Fibroblast of mammary gland (primary cell): ENCODE data around the gene AKAP10.
A peak's percentile ranks its signal among the peaks of the same experiment; 100 is the strongest.

Source experiments
- DNase-seq: peaks from one replicate; pipeline ENCODE4 v3.0.0-alpha.2; 2010; ENCODE audit warnings: low read depth
- H3K4me3 ChIP-seq: 2 replicates; pipeline ENCODE4 v1.5.1; 2011; ENCODE audit warnings: low read depth, mild to moderate bottlenecking, low read length, moderate library complexity; ENCODE audit not compliant: control insufficient read depth
- CTCF ChIP-seq: conservative IDR thresholded peaks from 2 replicates; pipeline ENCODE4 v1.5.1; 2011; ENCODE audit warnings: low read depth, low read length, inconsistent platforms; ENCODE audit not compliant: control insufficient read depth, insufficient read depth

The AKAP10 gene

DNA sequence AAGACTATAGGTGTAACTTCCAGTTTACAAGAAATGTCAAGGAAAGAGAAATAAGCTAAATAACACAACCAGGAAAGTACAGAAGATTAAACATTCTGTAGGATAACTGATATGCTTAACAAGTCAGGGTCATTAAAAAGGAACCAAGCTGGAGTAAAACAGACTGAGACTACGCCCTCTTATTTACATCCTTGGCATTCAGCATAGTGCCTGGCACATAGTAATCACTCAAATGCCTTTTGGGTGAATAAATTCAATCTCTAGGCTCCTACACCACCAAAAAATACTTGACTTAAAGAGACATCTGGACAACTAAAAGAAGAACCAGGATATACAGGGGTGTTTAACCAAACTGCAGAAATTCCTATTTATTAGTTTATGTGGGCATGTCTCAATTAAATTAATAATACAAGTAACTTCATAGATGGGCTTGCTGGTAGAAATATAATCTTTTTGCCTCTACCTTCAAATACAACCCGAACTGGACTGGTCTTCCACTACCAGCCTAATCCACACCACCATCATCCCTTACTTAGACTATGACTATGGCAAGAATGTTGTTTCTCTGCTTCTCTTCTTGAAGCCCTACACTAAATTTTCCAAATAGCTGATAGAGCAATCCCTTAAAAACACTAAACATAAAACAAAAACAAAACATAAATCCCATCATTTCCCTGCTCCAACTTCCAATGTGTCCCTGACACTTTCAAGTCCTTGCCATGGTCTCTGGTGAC is 62.2 kb downstream of the AKAP10 start:
- TF ChIP-seq CTCF = no peak
- no peak for DNase-seq
- no peak overlapping the region for H3K4me3 ChIP-seq

- DNase-seq = no peak
- no peak for TF ChIP-seq CTCF
- H3K4me3 ChIP-seq = no peak overlapping the region
Measured at GRCh38 chr17:19911033-19911432, 66.6 kb downstream of the AKAP10 start.

GRCh38 chr17:19909139-19909538 is 68.5 kb downstream of the AKAP10 start:
- TF ChIP-seq CTCF = no peak
- H3K4me3 ChIP-seq = no peak overlapping the region
- DNase-seq = no peak

- TF ChIP-seq CTCF = no peak
- H3K4me3 ChIP-seq = no peak overlapping the region
- DNase-seq = no peak
Measured at GRCh38 chr17:19905502-19905901, 72.1 kb downstream of the AKAP10 start.

DNA sequence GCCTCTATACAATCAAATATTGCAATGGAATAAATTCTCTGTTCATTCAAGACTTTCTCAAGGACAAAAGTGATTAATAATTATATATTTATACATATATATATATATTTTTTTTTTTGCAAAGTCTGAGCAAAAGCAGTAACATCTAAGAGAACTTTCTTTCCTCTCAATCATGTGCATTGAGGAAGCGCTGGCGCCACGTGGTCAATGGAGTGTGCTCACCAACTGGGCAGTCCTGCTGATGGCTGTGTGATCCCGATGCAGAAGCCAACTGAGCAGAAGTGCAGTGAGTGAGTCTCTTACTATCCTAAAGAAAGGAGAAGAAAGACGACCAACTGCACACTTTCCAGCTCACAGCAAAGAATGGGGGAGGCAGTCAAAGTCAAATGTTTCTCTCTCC is 72.7 kb downstream of the AKAP10 start:
- DNase-seq = peak; percentile 42
- H3K4me3 ChIP-seq = no peak overlapping the region
- TF ChIP-seq CTCF = no peak

DNA sequence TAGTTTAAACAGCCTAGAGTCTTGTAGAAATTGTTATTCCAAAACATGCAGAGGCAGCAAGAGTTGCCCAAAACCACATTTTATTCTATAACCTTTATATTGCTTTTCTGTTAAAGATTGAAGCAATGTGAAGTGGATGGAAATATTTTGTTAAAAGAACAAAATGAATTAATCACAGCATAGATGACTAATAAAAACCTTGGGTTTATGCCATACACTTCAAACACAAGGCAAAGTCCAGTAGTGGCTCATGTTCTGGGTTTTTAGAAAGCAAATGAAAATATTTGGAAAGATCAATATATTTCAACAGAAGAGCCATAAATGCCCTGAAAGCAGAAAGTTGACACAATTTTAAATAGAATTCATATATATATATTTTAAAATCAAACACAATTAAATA is 73.2 kb downstream of the AKAP10 start:
- peak; percentile 72 for DNase-seq
- H3K4me3 ChIP-seq = no peak overlapping the region
- no peak for TF ChIP-seq CTCF

- TF ChIP-seq CTCF = no peak
- DNase-seq = no peak
- no peak overlapping the region for H3K4me3 ChIP-seq
Measured at GRCh38 chr17:19900809-19901208, 76.8 kb downstream of the AKAP10 start.
